GM10266 (cell line): ENCODE data around the gene PRSS2.

ENCODE experiments used
- DNase-seq: peaks from one replicate; pipeline ENCODE4 v3.0.0; 2012; ENCODE audit errors: extremely low spot score
- CTCF ChIP-seq: IDR thresholded peaks from 2 replicates; pipeline ENCODE4 v1.5.1; 2012; ENCODE audit warnings: mild to moderate bottlenecking, low read depth; ENCODE audit not compliant: control insufficient read depth, insufficient read depth; ENCODE audit errors: missing control alignments

Gene PRSS2

GRCh38 chr7:142801601-142802295, 31.0 kb downstream of the PRSS2 start:
- TF ChIP-seq CTCF = no peak
- no peak for DNase-seq

GRCh38 chr7:142802301-142802700, 31.5 kb downstream of the PRSS2 start:
- TF ChIP-seq CTCF = no peak

GRCh38 chr7:142803901-142804300, 33.1 kb downstream of the PRSS2 start:
- no peak for DNase-seq
- TF ChIP-seq CTCF = no peak

More at GRCh38 chr7:142802301-142802700, 31.5 kb downstream of the PRSS2 start:
- no peak for DNase-seq

GRCh38 chr7:142804728-142805207, 34.0 kb downstream of the PRSS2 start:
- TF ChIP-seq CTCF = no peak
- DNase-seq = no peak

GRCh38 chr7:142805350-142806021, 34.7 kb downstream of the PRSS2 start:
- DNase-seq = no peak
- no peak for TF ChIP-seq CTCF

GRCh38 chr7:142806022-142806356, 35.2 kb downstream of the PRSS2 start:
- no peak for DNase-seq
- TF ChIP-seq CTCF = no peak

- DNase-seq = no peak
- TF ChIP-seq CTCF = no peak
Observed at GRCh38 chr7:142806957-142807356, 36.2 kb downstream of the PRSS2 start.
